ENCODE results near the gene MINDY2.

DNA sequence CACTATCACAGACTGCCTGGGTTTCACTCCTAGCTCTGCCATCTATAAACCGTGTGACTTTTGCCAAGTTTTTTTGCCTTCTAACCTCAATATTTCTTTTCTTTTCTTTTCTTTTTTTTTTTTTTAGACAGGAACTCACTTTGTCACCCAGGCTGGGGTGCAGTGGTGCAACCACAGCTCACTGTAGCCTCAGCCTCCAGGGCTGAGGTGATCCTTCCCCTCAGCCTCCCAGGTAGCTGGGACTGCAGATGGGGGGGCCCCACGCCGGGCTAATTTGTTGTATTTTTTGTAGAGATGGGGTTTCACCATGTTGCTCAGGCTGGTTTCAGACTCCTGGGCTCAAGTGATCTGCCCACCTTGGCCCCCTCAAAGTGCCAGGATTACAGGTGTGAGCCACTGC is 18.4 kb upstream of the MINDY2 start:
- TF ChIP-seq SIN3A (IDR thresholded peaks at IDR 0.05; ENCODE audit: borderline replicate concordance, insufficient read depth, low read length), result no peak
- TF ChIP-seq REST (IDR thresholded peaks at IDR 0.05; ENCODE audit: insufficient read depth in 1 of 2, low read depth in 2 of 2, low read length in 2 of 2), result no peak
- TF ChIP-seq TAF1 (IDR thresholded peaks at IDR 0.05; ENCODE audit: borderline replicate concordance, insufficient read depth, low read length), result no peak

All from PFSK-1 (cell line).